CD8-positive, alpha-beta memory T cell (primary cell): ENCODE data around the gene PRMT7. TPM values are rescaled to one million over a fixed set of nuclear protein-coding genes. Genes with fewer than 3 reads are reported as not detected.
A peak's percentile ranks its signal among the peaks of the same experiment; 100 is the strongest.

Experiments
- CTCF ChIA-PET: fragments of 350-600 bp; sonication (Branson Sonifier 250); formaldehyde crosslinking; loops from one replicate; lab custom pipeline; 2021; ENCODE audit warnings: antibody characterized with exemption; lab: Charles Lee
- POLR2A ChIA-PET: fragments of 350-600 bp; sonication (Branson Sonifier 250); formaldehyde crosslinking; loops from one replicate; lab custom pipeline; 2021; ENCODE audit warnings: antibody characterized with exemption; lab: Charles Lee
- DNase-seq, 5 donors: peaks; one replicate each; pipeline versions ENCODE4 v3.0.0 to v3.0.0-alpha.2; 2020 to 2022; ENCODE audit warnings: mixed read lengths in 1 of 5
- H3K27ac ChIP-seq: one replicate; pipeline ENCODE4 v1.7.0; 2013; ENCODE audit warnings: low read depth, mild to moderate bottlenecking, low read length, moderate library complexity
- H3K27me3 ChIP-seq: 2 replicates; pipeline ENCODE4 v1.7.0; 2013; ENCODE audit warnings: low read length, mild to moderate bottlenecking; ENCODE audit not compliant: insufficient read depth, poor library complexity, severe bottlenecking
- H3K36me3 ChIP-seq: 2 replicates; pipeline ENCODE4 v1.7.0; 2013; ENCODE audit warnings: mild to moderate bottlenecking, low read length, moderate library complexity; ENCODE audit not compliant: insufficient read depth
- H3K4me1 ChIP-seq: 2 replicates; pipeline ENCODE4 v1.7.0; 2013; ENCODE audit warnings: mild to moderate bottlenecking, low read length, moderate library complexity; ENCODE audit not compliant: insufficient read depth
- H3K4me3 ChIP-seq: 2 replicates; pipeline ENCODE4 v1.7.0; 2013; ENCODE audit warnings: mild to moderate bottlenecking, low read length
- H3K9me3 ChIP-seq: 2 replicates; pipeline ENCODE4 v1.7.0; 2013; ENCODE audit warnings: mild to moderate bottlenecking, low read length
- H3K27ac Mint-ChIP-seq, 8 donors: one replicate each; pipeline ENCODE4 v1.8.0; 2020 to 2021; ENCODE audit warnings: mixed read lengths in 8 of 8, mild to moderate bottlenecking in 6 of 8, inconsistent platforms in 3 of 8, moderate library complexity in 3 of 8
- H3K27me3 Mint-ChIP-seq, 2 donors: one replicate each; pipeline ENCODE4 v1.8.0; 2020 to 2021; ENCODE audit warnings: mixed read lengths in 2 of 2, mild to moderate bottlenecking in 1 of 2, moderate library complexity in 1 of 2
- H3K36me3 Mint-ChIP-seq, 3 donors: one replicate each; pipeline ENCODE4 v1.8.0; 2020 to 2021; ENCODE audit warnings: mixed read lengths in 3 of 3, inconsistent platforms in 1 of 3, mild to moderate bottlenecking in 1 of 3
- H3K4me1 Mint-ChIP-seq, 3 donors: one replicate each; pipeline ENCODE4 v1.8.0; 2020 to 2021; ENCODE audit warnings: mixed read lengths in 3 of 3, inconsistent platforms in 1 of 3, mild to moderate bottlenecking in 1 of 3
- H3K4me3 Mint-ChIP-seq, 7 donors: one replicate each; pipeline ENCODE4 v1.8.0; 2020 to 2021; ENCODE audit warnings: mixed read lengths in 7 of 7, mild to moderate bottlenecking in 6 of 7, moderate library complexity in 4 of 7, inconsistent platforms in 2 of 7
- H3K9me3 Mint-ChIP-seq, 5 donors: one replicate each; pipeline ENCODE4 v1.8.0; 2020 to 2022; ENCODE audit warnings: mixed read lengths in 5 of 5, mild to moderate bottlenecking in 3 of 5, moderate library complexity in 2 of 5, inconsistent platforms in 1 of 5
- polyA plus RNA-seq: library from polyadenylated mRNA; unstranded; fragments of 300-500 nt; fragmentation: Illumina TruSeq; gene quantifications from one replicate; pipeline ENCODE4 v1.2.3, GENCODE V29; 2021
- total RNA-seq, 2 experiments: library from RNA; stranded (reverse); gene quantifications; one replicate each; pipeline ENCODE4 v1.2.3, GENCODE V29; 2021

PRMT7 gene
- total RNA-seq (10 to 100 TPM; 61.1 to 67.5 TPM), polyA plus RNA-seq (41.8 TPM)

- peaks cover 43% of the 10 kb centered on the region for H3K4me1 ChIP-seq
- H3K4me3 ChIP-seq = peak within 1 kb of the TSS; percentile 95
- DNase-seq = peak; percentile 90 to 94 (median 92)
- H3K9me3 ChIP-seq = no peaks in the 10 kb centered on the region
- ChIA-PET CTCF (interaction anchor here (0.6 to 11.2 kb wide), 17 partner anchors 9 to 494 kb away, joined by 3 to 131 read pairs (median 6); partner anchors contain the start of gene SLC7A6), POLR2A (interaction anchor here (0.5 to 2.2 kb wide), 14 partner anchors 9 to 994 kb away, joined by 3 to 26 read pairs (median 5); partner anchors contain the start of genes ESRP2 and SLC7A6)
- H3K36me3 ChIP-seq = peaks cover 14% of the 10 kb centered on the region
- peaks cover 0 to 60% (median 15%) of the 10 kb centered on the region in 3 donors for H3K36me3 Mint-ChIP-seq
- peak within 1 kb of the TSS; percentile 92 to 98 (median 98) for H3K27ac Mint-ChIP-seq
- peak within 1 kb of the TSS; percentile 90 to 99 (median 98) for H3K4me3 Mint-ChIP-seq
- H3K27me3 ChIP-seq = no peaks in the 10 kb centered on the region
- H3K27me3 Mint-ChIP-seq = no peaks in the 10 kb centered on the region
- peaks cover 44 to 63% (median 53%) of the 10 kb centered on the region in 3 donors for H3K4me1 Mint-ChIP-seq
- peak within 1 kb of the TSS; percentile 83 for H3K27ac ChIP-seq
- H3K9me3 Mint-ChIP-seq = no peaks in the 10 kb centered on the region
Measured at GRCh38 chr16:68310774-68311511, at the start of gene PRMT7, which contains the start of gene SLC7A6OS. Gene PRMT7, plus strand, starts transcription at chr16:68311019. Its CDS starts 4,961 bp downstream, at chr16:68315980. Gene SLC7A6OS, minus strand, starts transcription at chr16:68310946. Its CDS starts 20 bp downstream, at chr16:68310926.

- Histone ChIP-seq H3K9me3 (no peaks in the 10 kb centered on the region), H3K36me3 (no peaks in the 10 kb centered on the region), H3K4me1 (peaks cover 37% of the 10 kb centered on the region), H3K27ac (peak overlapping the region; percentile 86), H3K4me3 (peak overlapping the region; percentile 63), H3K27me3 (no peaks in the 10 kb centered on the region)
- CTCF ChIA-PET = interaction anchor here (0.7 to 8.0 kb wide), 18 partner anchors 9 to 257 kb away, joined by 3 to 405 read pairs (median 8); partner anchors contain the start of genes PLA2G15, PRMT7 and SLC7A6OS
- Mint-ChIP-seq H3K4me1 (peaks cover 36 to 53% (median 48%) of the 10 kb centered on the region in 3 donors), H3K36me3 (peaks cover 0 to 39% (median 1%) of the 10 kb centered on the region in 3 donors), H3K9me3 (no peaks in the 10 kb centered on the region), H3K27me3 (peaks cover 0 to 2% of the 10 kb centered on the region in 2 donors), H3K4me3 (peak overlapping the region; percentile 92 to 97 (median 94)), H3K27ac (peak overlapping the region; percentile 97 to 100 (median 99))
- DNase-seq = no peak
- POLR2A ChIA-PET = interaction anchor here (0.9 to 2.6 kb wide), 12 partner anchors 9 to 71 kb away, joined by 3 to 26 read pairs (median 5); partner anchors contain the start of genes PLA2G15, PRMT7 and SLC7A6OS
Measured at GRCh38 chr16:68263559-68264127, 47.2 kb upstream of the PRMT7 start.

- H3K4me1 Mint-ChIP-seq = peaks cover 42 to 60% (median 55%) of the 10 kb centered on the region in 3 donors
- POLR2A ChIA-PET = interaction anchor here (0.6 to 2.6 kb wide), 15 partner anchors 8 to 153 kb away, joined by 3 to 26 read pairs (median 5); partner anchors contain the start of genes PLA2G15, PRMT7 and SLC7A6OS
- H3K9me3 Mint-ChIP-seq = no peaks in the 10 kb centered on the region
- peaks cover 0 to 2% of the 10 kb centered on the region in 2 donors for H3K27me3 Mint-ChIP-seq
- H3K27ac ChIP-seq = peak within 1 kb of the TSS; percentile 86
- H3K4me1 ChIP-seq = peaks cover 45% of the 10 kb centered on the region
- no peaks in the 10 kb centered on the region for H3K9me3 ChIP-seq
- H3K27ac Mint-ChIP-seq = peak within 1 kb of the TSS; percentile 99 to 100 (median 99)
- DNase-seq = peak; percentile 79 to 88 (median 86)
- peaks cover 0 to 36% (median 6%) of the 10 kb centered on the region in 3 donors for H3K36me3 Mint-ChIP-seq
- CTCF ChIA-PET = interaction anchor here (0.7 to 8.0 kb wide), 19 partner anchors 10 to 256 kb away, joined by 3 to 405 read pairs (median 7); partner anchors contain the start of genes PLA2G15, PRMT7 and SLC7A6OS
- H3K4me3 Mint-ChIP-seq = peak within 1 kb of the TSS; percentile 94 to 98 (median 97)
- no peaks in the 10 kb centered on the region for H3K36me3 ChIP-seq
- H3K4me3 ChIP-seq = peak within 1 kb of the TSS; percentile 84
- H3K27me3 ChIP-seq = no peaks in the 10 kb centered on the region
Measured at GRCh38 chr16:68264128-68265077, 46.4 kb upstream of the PRMT7 start, which contains the start of gene SLC7A6. Gene SLC7A6, plus strand, starts transcription at chr16:68264526. Its CDS starts 10,201 bp downstream, at chr16:68274727.

GRCh38 chr16:68265078-68265920 lies 45.5 kb upstream of the PRMT7 start:
- Histone ChIP-seq H3K36me3 (no peaks in the 10 kb centered on the region), H3K4me3 (peak overlapping the region; percentile 84), H3K27ac (peak overlapping the region; percentile 86), H3K27me3 (no peaks in the 10 kb centered on the region), H3K9me3 (no peaks in the 10 kb centered on the region), H3K4me1 (peaks cover 54% of the 10 kb centered on the region)
- H3K27me3 Mint-ChIP-seq = peaks cover 0 to 2% of the 10 kb centered on the region in 2 donors
- peak; percentile 31 to 62 (median 45) for DNase-seq
- POLR2A ChIA-PET = interaction anchor here (1.0 to 2.6 kb wide), 3 partner anchors 11 to 20 kb away, joined by 3 to 21 read pairs (median 4); no protein-coding TSS in a partner anchor
- peaks cover 51 to 69% (median 64%) of the 10 kb centered on the region in 3 donors for H3K4me1 Mint-ChIP-seq
- peaks cover 0 to 32% (median 6%) of the 10 kb centered on the region in 3 donors for H3K36me3 Mint-ChIP-seq
- peak overlapping the region; percentile 94 to 98 (median 97) for H3K4me3 Mint-ChIP-seq
- H3K27ac Mint-ChIP-seq = peak overlapping the region; percentile 97 to 100 (median 99)
- CTCF ChIA-PET = interaction anchor here (6.3 to 7.6 kb wide), 2 partner anchors 16 to 42 kb away, joined by 131 to 319 read pairs; partner anchors contain the start of genes PRMT7 and SLC7A6OS
- H3K9me3 Mint-ChIP-seq = no peaks in the 10 kb centered on the region

DNA sequence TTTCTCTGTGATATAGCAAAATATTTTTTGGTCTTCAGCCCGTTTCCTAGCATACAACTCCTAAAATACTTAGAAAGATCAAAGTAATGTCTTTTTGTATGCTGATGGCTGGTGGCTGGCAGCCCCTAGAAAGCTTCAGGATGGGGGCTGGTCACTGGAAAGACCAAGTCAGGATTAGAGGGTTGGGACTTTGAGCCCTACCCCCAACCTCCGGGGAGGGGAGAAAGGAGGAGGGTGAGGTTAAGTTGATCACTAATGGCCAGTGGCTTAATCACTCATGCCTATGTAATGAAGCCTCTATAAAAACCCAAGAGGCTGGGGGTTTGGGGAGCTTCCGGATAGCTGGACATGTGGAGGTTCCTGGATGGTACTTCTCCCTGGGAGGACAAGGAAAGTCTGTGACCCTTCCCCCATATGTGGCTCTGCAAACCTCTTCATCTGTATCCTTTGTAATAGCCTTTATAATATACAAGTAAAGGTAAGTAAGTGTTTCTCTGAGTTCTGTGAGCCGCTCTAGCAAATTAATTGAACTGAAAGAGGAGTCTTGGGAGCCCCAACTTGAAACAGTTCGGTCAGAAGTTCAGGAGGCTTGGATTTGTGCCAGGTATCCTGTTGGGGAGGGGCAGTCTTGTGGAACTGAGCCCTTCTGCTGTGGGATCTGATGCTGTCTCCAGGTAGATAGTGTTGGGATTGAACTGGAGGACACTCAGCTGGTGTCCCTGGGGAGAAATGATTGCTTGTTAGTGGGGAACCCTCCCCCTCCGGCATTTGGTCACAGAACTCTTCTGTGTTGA lies 43.0 kb upstream of the PRMT7 start:
- POLR2A ChIA-PET = interaction anchor here (0.5 kb wide), 1 partner anchor 138 kb away, joined by 4 read pairs; no protein-coding TSS in a partner anchor
- no peak overlapping the region for H3K4me3 ChIP-seq
- CTCF ChIA-PET = interaction anchor here (1.2 to 2.6 kb wide), 3 partner anchors 43 to 66 kb away, joined by 3 to 14 read pairs (median 5); partner anchors contain the start of genes PRMT7 and SLC7A6OS
- no peaks in the 10 kb centered on the region for H3K27me3 ChIP-seq
- H3K36me3 ChIP-seq = peaks cover 6% of the 10 kb centered on the region
- H3K9me3 ChIP-seq = no peaks in the 10 kb centered on the region
- Mint-ChIP-seq H3K4me3 (peak overlapping the region in 6 of 7 donors; percentile 5 to 46 (median 32)), H3K27ac (peak overlapping the region; percentile 72 to 96 (median 88)), H3K27me3 (peaks cover 0 to 3% of the 10 kb centered on the region in 2 donors), H3K9me3 (no peaks in the 10 kb centered on the region), H3K36me3 (peaks cover 0 to 46% (median 6%) of the 10 kb centered on the region in 3 donors), H3K4me1 (peaks cover 65 to 83% (median 80%) of the 10 kb centered on the region in 3 donors)
- H3K27ac ChIP-seq = no peak overlapping the region
- H3K4me1 ChIP-seq = peaks cover 73% of the 10 kb centered on the region
- DNase-seq = no peak
